MV-4-11 (cell line): Measurements from ENCODE around the gene ZNF280C.
"Not testable (repeated sequence)": the region's sequence is repeated elsewhere in the genome, so short reads cannot be mapped to it uniquely, and the experiment has no call there.

Source experiments
- DNase-seq: peaks from one replicate; lab custom pipeline; 2025; lab: John Stamatoyannopoulos, UW

The ZNF280C gene

DNA sequence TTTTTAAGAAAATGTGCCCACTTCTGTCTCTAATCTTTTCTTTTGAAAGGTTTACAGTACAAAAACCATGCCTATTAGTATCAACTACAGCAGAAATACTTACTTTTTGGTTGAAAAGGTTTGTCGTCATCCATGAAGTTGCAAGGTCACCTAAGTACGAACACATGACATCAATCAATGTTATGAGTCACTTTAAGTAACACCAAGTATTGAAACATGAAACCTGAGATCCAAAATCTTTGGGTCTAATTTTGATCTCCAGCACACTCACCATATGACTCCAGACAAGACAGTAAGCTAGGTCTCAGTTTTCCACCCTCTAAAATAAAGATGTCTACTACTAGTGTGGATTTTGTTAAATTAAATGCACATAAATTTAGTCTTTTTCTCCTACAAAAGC lies 8.4 kb downstream of the ZNF280C start:
- DNase-seq: no peak

DNA sequence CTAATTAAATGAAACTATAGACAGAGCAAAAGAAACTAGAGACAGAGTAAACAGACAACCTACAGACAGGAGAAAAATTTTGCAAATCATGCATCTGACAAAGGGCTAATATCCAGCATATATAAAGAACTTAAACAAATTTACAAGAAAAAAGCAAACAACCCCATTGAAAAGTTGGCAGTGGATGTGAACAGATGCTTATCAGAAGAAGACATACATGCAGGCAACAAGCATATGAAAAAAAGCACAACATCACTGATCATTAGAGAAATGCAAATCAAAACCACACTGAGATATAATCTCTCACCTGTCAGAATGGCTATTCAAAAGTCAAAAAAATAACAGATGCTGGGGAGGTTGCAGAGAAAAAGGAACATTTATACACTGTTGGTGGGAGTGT lies 14.8 kb downstream of the ZNF280C start:
- DNase-seq: no peak

GRCh38 chrX:130251671-130252070 lies 17.0 kb downstream of the ZNF280C start:
- DNase-seq: no peak

DNA sequence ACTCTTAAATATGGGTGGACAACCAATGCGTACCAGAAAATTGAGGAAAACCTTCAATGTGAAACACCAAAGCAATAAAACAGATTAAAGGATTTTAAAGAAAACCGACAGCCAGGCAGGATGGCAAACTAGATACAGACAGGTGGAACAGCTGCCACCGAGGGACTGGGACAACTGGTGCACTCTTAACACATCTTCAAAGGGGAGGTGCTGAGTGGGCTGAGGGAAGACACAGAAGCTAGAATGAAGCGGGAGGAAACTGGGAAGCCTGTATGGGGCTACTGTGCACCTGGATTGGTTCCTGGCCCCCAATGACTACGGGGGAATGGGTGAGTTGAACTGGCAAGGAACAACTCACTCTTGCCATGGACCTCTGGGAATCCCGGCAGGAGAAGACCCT lies 20.7 kb downstream of the ZNF280C start:
- DNase-seq: no peak

GRCh38 chrX:130246084-130246483 lies 22.6 kb downstream of the ZNF280C start:
- DNase-seq: no peak

GRCh38 chrX:130245441-130245840 lies 23.3 kb downstream of the ZNF280C start:
- no peak for DNase-seq

- DNase-seq: not testable (repeated sequence)
Observed at GRCh38 chrX:130231184-130231583, 37.5 kb downstream of the ZNF280C start.

DNA sequence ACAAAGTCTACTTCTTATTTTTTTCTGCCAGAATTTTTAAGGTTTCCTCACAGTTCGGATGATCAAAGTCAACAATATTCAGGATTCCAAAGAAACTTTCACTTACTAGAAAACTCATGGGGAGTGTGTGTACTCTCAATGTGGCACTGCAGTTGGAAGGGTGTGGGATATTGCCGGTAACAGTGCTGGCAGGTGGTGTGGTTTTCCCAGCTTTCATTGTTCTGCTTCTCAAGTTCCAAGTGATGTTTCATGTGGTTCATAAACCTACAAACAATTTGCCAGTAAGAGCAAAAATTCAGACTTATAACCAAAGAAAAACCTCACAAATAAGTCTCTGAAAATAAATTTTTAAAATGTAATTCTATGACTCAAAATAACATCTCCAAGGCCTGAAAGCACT lies 39.8 kb downstream of the ZNF280C start:
- no peak for DNase-seq

DNA sequence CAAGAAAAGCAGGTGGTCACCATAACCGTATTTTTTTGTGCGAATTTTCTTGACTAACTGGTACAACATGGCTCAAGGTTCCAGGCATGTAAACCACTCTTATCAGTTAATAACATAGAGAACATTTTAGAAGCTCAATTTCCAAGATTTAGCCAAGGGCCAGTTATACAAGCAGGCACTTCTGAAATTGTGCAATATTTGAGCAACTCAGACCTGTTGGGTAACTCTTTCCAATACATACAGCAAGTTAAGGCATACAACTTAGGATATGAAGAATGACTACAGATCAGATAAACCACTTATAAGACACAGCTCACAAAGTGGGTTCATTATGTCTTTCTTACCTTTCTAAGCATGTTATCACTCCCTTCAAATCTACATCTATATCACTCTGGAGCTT lies 43.9 kb downstream of the ZNF280C start:
- peak; percentile 41 for DNase-seq

DNA sequence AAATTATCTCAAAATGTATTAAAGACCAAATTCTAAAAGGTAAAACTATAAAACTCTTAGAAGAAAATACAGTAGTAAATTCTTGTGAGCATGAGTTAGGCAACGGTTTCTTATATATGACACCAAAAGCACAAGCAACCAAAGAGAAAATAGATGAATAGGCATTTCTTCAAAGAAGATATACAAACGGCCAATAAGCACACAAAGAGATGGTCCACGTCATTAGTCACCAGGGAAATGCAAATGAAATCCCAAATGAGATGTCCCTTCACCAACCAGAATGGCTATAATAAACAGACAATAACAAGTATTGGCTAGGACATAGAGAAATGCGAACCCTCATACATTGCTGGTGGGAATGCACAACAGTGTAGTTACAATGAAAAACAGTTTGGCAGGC lies 52.4 kb downstream of the ZNF280C start:
- DNase-seq: no peak

- DNase-seq: no peak
Observed at GRCh38 chrX:130213376-130213775, 55.3 kb downstream of the ZNF280C start.

DNA sequence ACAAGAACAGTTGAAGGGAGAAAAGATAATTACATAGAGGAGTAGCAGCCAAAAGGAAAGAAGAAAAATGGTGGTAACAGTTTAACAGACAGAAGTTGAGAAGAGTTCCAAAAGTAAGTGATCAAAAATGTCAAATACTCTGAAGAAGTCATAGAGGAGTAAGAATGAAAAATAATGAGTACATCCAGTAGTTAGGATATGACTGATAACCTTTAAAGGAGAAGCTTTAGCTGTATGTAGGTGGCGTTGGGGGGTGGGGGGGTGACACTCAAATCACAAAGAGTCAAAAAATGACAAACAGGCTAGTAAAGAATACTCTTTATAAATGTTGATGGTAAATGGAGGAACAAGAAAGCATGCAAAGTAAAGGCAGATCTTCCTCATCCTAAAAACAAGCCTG lies 56.3 kb downstream of the ZNF280C start:
- DNase-seq: no peak

DNA sequence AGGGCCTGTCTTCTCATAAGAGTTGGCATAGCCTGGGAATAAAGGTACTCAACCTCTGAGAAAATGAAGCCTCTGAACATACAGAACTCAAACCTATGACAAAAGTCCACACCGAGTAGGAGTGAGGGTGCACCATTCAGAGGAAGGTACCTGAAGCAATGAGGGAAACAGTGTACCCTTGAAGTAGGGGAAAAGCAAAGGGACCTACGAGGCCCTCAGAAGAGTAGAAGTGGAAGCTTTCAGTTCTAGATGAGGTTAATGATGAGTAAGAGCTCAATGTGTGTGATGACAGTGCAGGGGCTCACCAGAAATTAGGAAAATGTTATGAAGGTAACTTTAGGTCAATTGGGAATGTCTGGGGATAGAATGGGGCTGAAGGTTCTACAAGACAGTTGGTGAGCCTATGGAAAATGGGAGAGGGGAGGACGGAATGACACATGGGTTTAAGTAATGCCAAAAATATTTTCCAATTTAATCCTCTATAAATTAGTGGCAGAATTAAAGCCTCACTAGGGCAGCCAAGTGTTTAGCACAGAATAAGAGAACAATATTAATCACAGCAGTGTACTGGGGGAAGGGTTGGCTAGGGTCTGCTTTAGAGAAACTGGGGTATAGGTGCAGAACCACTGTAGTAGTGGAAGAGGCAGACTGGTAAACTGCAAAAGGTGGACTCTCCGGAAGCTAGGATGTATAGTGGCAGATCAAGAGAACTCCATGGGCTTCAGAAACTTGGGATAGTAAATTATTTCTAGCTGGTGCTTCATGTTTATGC lies 57.1 kb downstream of the ZNF280C start:
- DNase-seq: no peak

DNA sequence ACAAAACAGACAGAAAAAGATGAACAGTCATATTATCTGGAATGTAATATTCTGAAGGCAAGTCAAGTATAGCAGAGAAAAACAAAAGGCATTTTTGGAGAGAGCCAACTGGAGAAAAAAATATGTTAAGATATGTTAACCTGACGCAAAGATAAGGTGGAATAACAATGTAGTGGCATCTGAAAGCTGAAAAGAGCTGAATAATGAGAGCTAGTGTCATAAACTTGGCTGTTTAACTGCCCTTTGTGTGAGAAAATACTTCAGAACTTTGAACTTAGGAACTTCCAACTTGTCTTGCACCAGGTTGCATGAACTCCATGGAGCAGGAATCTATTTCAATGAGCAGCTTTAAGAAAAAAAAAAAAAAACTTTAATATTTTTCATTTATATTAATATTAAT lies 64.1 kb downstream of the ZNF280C start:
- no peak for DNase-seq

DNA sequence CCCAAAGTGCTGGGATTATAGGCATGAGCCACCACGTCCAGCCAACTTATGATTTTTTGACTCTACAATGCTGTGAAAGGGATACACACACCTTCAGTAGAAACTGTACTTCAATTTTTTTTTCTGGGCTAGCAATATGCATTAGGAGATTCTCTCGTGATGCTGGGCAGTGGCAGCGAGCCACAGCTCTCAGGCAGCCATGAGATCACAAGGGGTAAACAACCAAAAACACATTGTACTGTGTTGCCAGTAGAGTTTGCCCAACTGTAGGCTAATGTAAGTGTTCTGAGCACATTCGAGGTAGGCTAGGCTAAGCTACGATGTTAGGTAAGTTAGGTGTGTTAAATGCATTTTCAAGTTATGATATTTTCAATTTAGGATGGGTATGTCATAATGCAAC lies 71.2 kb downstream of the ZNF280C start:
- no peak for DNase-seq

- DNase-seq: no peak
Observed at GRCh38 chrX:130196466-130196865, 72.2 kb downstream of the ZNF280C start.

DNA sequence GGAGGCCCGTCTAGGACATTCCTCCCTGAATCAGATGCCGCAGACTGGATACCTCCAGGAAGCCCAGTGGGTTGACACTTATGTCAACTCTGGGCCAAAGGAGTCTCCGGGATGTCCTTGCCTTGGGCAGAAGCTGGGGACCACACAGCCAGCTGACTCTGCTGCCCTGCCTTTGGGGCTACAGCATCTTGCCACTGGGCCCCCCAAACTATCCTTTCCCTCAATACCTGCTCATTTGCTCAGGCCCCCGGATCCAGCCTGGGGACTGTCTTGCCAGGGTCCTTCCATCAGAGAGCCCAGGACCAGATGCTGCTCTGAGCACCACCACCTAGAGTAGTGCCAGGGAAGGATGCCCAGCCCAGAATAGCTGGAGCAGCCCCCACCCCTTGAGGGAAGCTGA lies 77.9 kb downstream of the ZNF280C start:
- DNase-seq: no peak

DNA sequence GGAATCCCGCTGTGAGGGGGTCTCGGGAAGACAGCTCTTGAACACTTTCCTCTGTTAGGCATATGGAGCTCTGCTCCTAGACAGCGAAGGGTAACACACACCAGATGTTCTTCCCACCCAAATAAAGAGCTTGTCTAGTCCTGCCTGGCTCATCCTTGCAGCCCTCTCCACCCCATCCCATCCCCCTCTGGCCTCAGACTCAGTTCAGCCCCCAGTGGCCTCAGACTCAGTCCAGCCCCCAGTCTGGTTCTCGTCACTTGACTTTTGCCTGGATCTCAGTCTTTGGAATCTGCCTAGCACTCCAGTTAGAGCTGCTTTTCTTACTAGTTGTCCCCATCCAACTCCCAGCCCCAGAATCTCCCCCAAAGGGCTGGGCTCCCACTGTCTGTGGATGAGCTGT lies 82.0 kb downstream of the ZNF280C start:
- no peak for DNase-seq

- DNase-seq: no peak
Observed at GRCh38 chrX:130184857-130185256, 83.8 kb downstream of the ZNF280C start.

- no peak for DNase-seq
Observed at GRCh38 chrX:130184168-130184567, 84.5 kb downstream of the ZNF280C start.

DNA sequence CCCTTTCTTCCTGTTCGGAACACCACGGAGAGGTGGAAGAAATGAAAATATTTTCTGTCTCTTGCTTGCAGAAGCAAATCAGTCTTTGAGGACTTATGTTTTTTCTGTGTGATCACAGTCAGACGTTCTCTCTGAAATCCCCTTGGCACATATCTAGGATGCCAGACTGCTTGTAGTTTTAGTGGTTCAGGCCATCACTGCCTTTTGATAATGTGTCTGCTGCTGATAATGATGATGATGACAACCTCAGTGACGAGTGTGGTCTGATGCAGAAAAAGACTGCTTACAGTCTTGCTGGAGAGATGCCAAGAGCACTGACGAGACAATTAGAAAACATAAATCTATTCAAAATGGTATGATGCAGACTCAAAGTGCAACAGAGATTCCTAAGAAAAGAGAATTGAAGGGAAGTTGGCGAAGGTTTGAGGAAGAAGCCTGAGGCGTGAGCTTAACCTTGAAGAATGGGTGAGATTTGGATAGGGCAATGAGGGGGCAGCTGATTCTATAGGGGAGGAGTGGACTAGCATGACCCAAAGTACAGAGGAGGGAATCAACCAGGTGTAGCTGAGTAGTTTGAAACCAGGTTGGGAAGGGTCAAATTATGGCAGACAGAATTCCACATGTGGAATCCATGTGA lies 89.0 kb downstream of the ZNF280C start:
- DNase-seq: no peak

DNA sequence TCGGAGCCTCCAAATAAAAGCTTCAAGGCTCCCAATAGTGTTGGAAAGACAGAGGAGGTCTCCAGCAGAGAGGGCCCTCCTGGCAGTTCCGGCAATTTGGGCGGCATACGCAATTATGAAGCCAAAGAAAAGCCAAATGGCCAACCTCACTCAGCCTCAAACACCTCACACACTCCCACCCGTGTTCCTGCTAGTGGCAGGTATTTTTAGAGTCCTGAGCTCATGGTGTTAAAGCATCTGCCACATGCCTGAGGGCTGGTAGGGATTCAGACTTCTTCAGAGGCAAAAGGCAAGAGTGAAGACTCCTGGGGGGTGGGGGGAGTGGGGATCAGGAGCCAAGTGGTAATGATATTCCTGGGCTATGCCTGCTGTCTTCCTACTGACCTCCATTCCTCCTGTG lies 89.5 kb downstream of the ZNF280C start:
- no peak for DNase-seq

- DNase-seq: no peak
Observed at GRCh38 chrX:130176942-130177341, 91.8 kb downstream of the ZNF280C start.

GRCh38 chrX:130176354-130176776 lies 92.3 kb downstream of the ZNF280C start:
- DNase-seq: peak; percentile 20
